A549 (cell line): ENCODE measurements around the gene FANCI.

ENCODE experiments used
- ELK1 ChIP-seq: fragments of 150-350 bp; IDR thresholded peaks from 2 replicates; pipeline ENCODE4 v1.6.1; 2014; ENCODE audit warnings: low read depth, mild to moderate bottlenecking, low read length
- EP300 ChIP-seq, 2 experiments: fragments of >200 bp; sonication (Bioruptor Twin); formaldehyde crosslinking; IDR thresholded peaks; 2 replicates in 1 of 2; 3 replicates in 1 of 2; pipeline ENCODE4 v1.6.1; 2016 to 2017
- RAD21 ChIP-seq, 2 experiments: fragments of >200 bp in 1 of 2; sonication (Bioruptor Twin) in 1 of 2; formaldehyde crosslinking in 1 of 2; IDR thresholded peaks in 1 of 2; conservative IDR thresholded peaks in 1 of 2; 2 replicates in 1 of 2; 3 replicates in 1 of 2; pipeline ENCODE4 v1.6.1; 2012 to 2018; ENCODE audit warnings: inconsistent platforms in 1 of 2
- TP53 ChIP-seq: fragments of 250-450 bp; sonication (Bioruptor Pico); IDR thresholded peaks from 2 replicates; pipeline ENCODE4 v1.5.0; 2021; ENCODE audit warnings: mild to moderate bottlenecking, moderate library complexity
- TF ChIP-seq, protein P1 (sequence below): fragments of >200 bp; sonication (Bioruptor Twin); formaldehyde crosslinking; IDR thresholded peaks from 3 replicates; pipeline ENCODE4 v1.5.1; 2016
- TF ChIP-seq, protein P2 (sequence below): fragments of 200-600 bp; sonication (generic); IDR thresholded peaks from 2 replicates; pipeline ENCODE4 v1.6.1; 2016; ENCODE audit warnings: antibody characterized with exemption, mild to moderate bottlenecking, moderate library complexity

- TF ChIP-seq, protein P1, sequence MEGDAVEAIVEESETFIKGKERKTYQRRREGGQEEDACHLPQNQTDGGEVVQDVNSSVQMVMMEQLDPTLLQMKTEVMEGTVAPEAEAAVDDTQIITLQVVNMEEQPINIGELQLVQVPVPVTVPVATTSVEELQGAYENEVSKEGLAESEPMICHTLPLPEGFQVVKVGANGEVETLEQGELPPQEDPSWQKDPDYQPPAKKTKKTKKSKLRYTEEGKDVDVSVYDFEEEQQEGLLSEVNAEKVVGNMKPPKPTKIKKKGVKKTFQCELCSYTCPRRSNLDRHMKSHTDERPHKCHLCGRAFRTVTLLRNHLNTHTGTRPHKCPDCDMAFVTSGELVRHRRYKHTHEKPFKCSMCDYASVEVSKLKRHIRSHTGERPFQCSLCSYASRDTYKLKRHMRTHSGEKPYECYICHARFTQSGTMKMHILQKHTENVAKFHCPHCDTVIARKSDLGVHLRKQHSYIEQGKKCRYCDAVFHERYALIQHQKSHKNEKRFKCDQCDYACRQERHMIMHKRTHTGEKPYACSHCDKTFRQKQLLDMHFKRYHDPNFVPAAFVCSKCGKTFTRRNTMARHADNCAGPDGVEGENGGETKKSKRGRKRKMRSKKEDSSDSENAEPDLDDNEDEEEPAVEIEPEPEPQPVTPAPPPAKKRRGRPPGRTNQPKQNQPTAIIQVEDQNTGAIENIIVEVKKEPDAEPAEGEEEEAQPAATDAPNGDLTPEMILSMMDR = no peak
- no peak for TF ChIP-seq ELK1
- TF ChIP-seq TP53 (CRISPR knock-in tag) = no peak
- no peak for TF ChIP-seq RAD21 (conservative IDR thresholded peaks at IDR 0.05 in 1 of 2, IDR thresholded peaks at IDR 0.05 in 1 of 2)
- TF ChIP-seq, protein P2, sequence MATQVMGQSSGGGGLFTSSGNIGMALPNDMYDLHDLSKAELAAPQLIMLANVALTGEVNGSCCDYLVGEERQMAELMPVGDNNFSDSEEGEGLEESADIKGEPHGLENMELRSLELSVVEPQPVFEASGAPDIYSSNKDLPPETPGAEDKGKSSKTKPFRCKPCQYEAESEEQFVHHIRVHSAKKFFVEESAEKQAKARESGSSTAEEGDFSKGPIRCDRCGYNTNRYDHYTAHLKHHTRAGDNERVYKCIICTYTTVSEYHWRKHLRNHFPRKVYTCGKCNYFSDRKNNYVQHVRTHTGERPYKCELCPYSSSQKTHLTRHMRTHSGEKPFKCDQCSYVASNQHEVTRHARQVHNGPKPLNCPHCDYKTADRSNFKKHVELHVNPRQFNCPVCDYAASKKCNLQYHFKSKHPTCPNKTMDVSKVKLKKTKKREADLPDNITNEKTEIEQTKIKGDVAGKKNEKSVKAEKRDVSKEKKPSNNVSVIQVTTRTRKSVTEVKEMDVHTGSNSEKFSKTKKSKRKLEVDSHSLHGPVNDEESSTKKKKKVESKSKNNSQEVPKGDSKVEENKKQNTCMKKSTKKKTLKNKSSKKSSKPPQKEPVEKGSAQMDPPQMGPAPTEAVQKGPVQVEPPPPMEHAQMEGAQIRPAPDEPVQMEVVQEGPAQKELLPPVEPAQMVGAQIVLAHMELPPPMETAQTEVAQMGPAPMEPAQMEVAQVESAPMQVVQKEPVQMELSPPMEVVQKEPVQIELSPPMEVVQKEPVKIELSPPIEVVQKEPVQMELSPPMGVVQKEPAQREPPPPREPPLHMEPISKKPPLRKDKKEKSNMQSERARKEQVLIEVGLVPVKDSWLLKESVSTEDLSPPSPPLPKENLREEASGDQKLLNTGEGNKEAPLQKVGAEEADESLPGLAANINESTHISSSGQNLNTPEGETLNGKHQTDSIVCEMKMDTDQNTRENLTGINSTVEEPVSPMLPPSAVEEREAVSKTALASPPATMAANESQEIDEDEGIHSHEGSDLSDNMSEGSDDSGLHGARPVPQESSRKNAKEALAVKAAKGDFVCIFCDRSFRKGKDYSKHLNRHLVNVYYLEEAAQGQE = no peak
- TF ChIP-seq EP300 (IDR thresholded peaks at IDR 0.05) = no peak
Measured at GRCh38 chr15:89363133-89363532, 119.4 kb downstream of the FANCI start.
